ENCODE data around the gene ACSL3.
"Not testable (repeated sequence)": the region's sequence is repeated elsewhere in the genome, so short reads cannot be mapped to it uniquely, and the experiment has no call there.

The ACSL3 gene

DNA sequence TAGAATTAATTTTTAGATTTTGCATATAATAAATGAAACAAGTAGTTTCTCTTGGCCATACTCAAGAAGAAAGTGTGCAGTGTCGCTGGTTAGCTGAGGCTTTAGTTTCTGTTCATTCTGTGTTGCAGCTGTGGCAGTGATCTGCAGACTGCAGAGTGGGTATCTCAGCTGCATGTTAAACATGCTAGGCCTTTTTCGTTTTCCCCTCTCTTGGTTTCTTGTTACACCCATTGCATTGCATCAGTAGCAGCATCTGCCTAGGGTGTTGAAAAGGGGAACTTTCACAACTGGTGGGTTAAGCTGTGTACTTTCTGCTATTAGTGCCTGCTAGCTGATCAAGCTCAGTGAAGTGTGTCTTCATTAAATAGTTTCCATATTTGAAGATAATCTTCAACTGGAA is 51.3 kb downstream of the ACSL3 start:
- no peak for DNase-seq (ENCODE audit: low read depth)

DNA sequence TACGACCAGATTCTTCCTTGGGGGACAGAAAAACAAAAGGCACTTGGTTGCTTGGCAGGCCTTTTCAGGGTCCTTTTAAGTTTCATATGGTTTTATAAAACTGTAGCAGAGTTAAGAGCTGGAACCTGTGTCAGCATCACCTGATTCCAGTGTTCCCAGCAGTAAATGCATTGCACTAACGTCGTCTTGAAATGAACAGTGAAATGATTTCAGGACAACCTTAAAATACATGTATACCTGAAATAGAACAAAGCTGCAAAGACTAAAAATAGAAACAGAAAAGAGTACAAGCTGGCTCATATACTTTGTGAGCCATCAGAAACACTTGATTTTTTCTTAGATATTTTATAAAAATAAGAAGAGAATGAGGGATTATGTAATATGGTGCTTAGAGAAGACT is 51.9 kb downstream of the ACSL3 start:
- no peak for DNase-seq (ENCODE audit: low read depth)

DNA sequence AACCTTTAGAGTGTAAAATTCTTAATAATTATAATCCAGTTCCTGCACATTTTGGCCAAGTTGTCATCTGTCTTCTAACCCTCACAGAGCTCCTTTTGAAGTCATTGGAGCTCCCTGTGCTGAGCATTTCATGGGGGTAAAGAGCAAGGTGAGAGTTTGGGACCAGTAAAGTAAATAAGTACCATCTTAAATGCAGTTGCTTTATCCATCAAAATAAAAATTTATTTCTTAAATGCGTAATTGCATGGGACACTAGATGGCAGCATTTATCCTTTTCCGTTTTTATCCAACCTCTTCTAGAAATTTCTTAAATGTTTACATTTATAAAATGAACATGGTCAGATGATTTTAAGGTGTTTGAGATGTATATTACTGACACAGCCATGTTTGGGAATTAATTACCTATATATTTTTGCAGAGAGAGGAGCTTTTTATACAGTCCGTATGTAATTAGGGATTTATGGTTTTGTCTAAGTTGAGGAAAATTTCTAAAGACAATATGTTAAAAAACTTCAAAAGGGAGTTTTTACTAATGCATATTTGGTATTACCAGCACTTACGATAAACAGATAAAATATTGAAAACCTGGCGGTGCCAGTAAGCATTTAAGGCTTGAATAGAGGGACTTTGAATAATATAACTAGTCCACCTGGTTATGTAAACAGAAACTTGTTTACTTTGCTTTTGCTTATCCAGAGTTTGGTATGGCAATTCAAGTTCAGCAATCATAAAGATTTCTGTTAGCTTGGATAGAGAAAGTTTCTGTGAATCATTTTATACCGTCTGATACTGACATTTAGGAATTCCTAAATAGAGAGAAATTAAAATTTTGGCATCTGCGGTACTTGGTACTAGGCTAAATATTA is 54.5 kb downstream of the ACSL3 start:
- DNase-seq (ENCODE audit: low read depth), result peak; percentile 59

DNA sequence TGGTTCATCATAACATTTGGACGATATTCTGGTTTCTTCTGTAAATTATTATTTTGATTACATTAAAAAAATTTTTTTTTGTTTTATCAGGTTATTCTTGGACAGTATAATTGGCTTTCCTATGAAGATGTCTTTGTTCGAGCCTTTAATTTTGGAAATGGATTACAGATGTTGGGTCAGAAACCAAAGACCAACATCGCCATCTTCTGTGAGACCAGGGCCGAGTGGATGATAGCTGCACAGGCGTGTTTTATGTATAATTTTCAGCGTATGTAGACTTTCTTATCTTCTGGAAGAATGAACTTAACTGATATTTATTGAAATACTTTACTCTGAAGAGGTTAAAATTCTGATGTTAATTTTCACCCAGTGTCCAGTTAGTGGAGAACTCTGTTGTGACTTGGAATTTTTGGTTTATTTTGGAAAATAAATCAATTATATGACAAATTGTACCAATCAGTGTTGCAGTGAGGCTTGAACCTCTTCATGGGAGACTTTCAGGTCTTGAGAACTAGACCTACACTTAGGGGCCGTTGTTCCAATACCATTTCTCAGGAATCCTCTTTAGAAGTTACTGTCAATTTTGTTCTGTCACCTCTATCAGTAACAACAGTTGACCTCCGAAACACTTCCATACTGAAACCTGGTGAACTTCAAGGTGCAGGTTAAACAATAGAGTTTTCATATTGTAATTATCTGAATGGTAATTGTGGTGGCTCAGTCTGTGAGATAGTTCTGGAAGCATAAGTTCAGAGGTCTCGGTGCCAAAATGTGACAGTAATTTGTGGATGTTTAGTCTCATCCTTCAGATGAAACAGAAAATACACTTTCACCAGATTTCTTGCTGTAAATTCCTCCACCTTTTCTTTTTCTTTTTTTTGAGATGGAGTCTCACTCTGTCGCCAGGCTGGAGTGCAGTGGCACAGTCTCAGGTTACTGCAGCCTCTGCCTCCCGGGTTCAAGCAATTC is 55.7 kb downstream of the ACSL3 start:
- no peak for DNase-seq (ENCODE audit: low read depth)

DNA sequence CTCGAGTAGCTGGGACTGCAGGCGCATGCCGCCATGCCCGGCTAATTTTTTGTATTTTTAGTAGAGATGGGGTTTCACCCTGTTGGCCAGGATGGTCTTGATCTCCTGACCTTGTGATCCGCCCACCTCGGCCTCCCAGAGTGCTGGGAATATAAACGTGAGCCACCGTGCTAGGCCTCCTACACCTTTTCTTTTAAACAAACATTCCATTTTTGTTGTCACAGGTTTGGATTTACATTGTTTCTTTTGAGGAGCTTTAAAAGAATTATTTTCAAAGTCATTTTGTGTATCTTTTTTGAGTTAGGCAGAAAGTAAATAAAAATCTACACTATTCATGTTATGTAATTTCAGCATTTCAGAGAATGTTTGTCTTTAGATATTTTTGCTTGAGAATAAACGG is 56.4 kb downstream of the ACSL3 start:
- DNase-seq (ENCODE audit: low read depth), result not testable (repeated sequence)

DNA sequence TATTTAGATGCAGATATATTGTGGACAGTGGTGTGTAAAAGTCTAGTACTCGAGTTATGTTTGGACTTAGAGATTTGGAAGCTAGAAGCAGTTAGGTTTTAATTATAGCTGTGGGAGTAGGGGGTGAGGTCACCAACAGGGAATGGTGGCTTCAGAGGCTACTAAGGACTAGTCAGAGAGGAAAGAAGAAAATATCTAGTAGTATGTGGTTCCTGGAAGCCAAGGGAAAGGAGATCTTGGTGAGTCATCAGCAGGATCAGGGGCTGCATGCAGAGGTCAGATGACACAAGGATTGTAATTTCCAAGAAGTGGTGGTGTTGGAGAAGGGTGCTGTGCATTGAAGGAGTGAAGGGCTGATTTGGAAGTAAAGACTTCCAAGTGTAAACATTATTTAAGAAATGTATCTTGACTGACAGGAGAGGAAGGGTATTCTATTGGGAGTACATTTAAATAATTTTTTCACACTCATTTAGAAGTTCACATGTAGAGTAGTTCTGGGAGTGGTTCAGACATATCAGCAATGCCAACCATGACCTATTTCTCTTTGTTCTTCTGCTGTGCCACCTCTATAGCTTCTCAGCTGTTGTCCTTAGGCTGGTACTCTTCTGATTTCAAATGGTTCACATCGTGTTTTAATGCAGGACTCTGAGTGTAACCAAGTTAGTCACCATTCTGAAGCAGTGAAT is 59.1 kb downstream of the ACSL3 start:
- DNase-seq (ENCODE audit: low read depth), result peak; percentile 97

DNA sequence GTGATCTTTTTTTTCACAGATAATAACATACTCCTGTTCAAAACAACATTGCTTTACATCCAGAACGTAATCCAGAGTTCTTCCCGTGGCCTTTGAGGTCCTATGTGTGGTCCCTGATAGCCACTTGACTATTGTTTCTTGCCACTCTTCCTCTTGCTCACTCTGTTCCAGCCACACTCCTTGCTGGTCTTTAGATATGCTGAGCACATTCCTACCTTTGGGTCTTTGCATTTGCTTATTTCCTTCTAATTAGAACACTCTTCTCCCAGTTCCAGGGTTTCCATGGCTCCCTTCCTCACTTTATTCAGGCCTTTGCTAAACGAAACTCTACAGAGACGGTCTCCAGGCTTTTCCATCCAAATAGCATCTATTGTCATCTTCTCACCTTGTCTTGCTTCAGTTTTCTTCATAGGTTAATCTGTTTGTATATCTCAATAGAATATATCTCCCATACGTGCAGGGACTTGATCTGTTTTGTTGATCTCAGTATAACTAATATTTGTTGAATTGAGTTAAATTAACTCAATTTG is 59.9 kb downstream of the ACSL3 start:
- no peak for DNase-seq (ENCODE audit: low read depth)

DNA sequence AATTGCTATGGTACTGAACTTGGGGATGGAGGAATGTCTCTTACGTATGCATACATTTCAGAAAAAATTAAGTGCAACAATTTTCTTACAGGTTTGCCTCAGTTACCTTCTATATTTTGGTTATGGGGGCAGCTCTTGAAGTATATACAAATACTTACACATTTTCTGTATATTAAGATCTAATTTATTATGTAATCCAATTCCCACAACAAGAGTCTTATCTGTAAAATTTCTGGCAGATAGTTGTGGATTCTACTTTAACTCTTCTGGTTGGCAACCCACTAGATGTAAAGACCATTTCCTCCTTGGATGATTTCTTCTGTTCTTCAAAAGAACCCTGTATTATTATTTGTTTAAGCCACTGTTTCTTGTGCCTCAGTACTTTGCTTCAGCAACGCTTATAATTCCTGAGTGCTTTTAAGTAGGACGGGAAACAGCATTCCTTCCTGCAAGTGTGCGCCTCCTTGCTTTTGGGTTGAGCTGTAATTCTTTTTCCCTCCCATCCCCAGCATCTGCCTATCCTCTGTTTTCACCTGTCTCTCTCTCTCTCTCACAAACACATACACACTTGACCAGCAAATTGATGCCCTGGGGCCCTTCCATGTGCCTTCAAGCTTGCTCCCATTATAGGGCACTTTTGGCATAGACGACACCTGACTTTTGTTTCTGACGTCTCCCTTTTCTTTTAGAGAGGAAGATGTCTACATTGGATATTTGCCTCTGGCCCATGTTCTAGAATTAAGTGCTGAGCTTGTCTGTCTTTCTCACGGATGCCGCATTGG is 61.4 kb downstream of the ACSL3 start:
- DNase-seq (ENCODE audit: low read depth), result no peak

DNA sequence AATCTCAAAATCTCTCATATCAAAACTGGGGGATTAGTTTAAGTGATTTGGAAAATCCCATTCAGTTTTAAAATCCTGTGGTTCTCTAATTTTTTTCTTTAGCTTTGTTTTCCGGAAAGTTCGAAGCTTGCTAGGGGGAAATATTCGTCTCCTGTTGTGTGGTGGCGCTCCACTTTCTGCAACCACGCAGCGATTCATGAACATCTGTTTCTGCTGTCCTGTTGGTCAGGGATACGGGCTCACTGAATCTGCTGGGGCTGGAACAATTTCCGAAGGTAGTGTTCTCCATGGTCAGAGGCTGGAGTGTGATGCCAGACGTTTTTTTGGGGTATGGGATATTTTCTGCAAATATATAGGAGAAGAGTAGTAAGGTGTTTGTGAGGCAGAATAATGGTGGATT is 66.1 kb downstream of the ACSL3 start:
- DNase-seq (ENCODE audit: low read depth), result no peak

DNA sequence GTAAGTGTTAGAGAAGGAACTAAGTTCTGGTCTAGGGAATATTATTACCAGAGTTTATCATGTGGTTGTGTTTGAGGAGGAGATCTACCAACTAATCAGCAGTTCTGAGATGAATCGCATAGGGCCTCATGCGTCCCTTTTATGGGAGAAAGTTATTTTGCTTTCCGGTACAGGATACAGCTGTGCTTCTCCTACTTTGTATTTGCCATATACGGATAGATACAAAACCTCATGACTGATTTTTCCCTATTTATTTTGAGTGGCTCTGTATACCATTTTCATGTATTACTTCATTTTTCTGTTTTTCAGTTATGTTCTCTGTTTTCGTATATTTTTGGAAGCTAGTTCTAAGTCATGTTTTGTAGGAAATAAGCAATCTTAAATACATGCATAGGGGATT is 66.8 kb downstream of the ACSL3 start:
- DNase-seq (ENCODE audit: low read depth), result no peak

DNA sequence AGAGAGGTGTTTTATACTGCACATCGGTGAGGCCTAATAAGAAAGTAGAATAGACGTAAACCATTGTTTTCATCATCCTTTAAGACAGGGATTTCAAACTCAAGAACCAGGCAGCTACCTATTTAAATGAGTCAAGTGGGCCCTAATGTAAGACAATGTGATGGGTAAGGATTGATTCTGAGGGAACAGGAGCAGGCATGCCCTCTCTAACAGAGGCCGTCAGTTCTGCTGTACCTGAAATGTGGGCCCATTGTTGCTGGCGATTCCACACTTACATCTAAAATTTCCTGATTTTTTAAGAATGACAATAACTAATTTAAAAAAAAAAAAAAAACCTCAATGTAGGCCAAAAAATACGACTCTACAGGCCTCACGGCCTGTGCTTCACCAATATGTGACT is 67.5 kb downstream of the ACSL3 start:
- no peak for DNase-seq (ENCODE audit: low read depth)

DNA sequence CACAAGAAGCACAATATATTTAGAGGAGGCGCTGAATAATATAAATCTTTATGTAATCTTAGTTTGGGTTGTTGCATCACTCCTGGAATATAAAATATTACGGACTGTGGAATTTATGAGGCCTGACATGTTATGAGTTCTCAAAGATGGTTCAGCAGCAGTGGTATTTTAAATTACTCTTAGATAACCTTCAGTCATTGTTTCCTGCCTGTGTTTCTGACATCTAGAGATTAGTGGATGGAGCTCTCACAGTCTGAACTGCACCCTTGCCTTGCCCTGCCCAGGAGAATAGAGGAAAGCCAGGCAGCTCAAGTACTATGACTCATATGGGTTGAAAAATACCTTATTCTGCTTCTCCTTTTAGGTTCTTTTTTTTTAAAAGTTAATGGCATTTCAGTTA is 70.0 kb downstream of the ACSL3 start:
- DNase-seq (ENCODE audit: low read depth), result no peak

DNA sequence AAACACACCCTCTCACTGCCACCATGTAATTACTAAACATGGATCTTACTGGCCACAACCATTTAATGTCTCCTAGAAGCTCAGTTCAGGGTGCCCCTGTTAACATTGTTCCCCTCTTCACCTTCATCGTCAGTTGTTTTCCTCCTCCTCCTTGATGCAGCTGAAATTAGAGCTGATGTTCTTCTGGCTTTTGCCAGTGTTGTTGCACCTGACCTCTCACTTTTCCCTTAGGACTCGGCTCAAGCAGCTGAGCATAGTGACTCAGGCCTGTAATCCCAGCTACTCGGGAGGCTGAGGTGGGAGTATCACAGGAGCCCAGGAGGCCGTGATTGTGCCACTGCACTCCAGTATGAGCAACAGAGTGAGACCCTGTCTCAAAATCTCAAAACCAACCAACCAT is 70.8 kb downstream of the ACSL3 start:
- no peak for DNase-seq (ENCODE audit: low read depth)

DNA sequence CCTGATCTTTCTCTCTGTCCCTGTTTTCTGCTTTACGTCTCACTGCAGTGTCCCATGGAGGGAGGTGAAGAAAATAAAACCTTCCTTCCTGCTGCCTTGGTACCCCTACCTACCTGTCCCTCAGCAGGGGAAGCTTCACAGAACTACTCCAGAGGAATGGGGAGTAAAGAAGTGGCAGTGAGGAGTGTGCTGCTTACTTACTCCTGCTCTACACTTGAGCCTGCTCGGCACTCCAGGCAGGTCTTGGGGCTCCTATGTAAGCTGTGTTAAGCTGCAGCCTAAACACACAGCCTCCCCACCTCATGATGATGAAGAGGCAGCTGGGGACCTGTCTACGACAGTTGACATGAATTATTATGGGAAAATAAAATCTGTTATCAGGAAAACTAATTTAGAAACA is 72.6 kb downstream of the ACSL3 start:
- DNase-seq (ENCODE audit: low read depth), result no peak

DNA sequence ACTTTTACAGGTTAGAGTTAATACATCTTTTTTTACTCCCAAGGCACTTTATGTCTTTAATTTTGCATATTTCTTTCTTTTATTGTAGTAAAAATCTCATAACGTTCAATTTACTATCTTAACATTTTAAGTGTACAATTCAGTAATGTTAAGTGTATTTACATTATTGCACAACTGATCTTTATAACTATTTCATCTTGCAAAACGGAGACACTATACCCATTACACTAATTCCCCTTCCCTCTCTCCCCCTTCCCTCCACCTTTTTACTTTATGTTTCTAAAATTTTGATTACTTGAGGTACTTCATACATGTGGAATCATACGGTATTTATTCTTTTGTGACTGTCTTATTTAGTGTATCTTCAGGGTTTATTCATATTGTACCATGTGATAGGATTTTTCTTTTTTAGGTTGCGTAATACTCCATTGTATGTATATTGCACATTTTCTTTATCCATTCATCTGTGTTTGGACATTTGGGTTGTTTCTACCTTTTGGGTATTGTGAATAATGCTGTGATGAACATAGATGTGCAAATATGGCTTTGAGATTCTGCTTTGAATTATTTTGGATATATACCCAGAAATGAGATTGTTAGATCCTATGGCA is 75.0 kb downstream of the ACSL3 start:
- no peak for DNase-seq (ENCODE audit: low read depth)

DNA sequence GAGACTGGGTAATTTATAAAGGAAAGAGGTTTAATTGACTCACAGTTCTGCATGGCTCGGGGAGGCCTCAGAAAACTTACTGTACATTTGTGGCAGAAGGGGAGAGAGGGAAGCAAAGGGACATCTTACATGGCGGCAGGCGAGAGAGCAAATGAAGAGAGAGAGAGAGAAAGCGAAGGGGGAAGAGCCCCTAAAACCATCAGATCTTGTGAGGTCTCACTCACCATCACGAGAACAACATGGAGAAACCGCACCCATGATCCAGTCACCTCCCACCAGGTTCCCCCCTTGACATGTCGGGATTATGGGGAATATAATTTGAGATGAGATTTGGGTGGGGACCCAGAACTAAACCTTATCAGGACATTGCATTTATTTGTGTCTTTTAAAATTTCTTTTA is 75.9 kb downstream of the ACSL3 start:
- DNase-seq (ENCODE audit: low read depth), result no peak

DNA sequence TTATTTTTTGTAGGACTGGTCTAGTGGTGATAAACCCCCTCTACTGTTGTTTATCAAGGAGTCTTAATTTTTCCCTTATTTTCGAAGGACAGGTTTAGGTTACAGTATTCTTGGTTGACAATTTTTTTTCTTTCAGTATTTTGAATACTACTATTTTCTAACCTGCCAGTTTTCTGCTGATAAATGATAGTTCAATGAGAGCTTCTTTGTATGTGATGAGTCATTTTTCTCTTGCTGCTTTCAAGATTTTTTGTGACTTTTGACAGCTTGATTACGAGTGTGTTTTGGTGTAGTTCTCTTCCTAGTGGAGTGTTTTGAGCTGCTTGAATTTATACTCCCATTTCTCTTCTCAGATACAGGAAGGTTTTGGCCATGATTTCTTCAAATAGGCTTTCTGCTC is 77.5 kb downstream of the ACSL3 start:
- DNase-seq (ENCODE audit: low read depth), result peak; percentile 33

DNA sequence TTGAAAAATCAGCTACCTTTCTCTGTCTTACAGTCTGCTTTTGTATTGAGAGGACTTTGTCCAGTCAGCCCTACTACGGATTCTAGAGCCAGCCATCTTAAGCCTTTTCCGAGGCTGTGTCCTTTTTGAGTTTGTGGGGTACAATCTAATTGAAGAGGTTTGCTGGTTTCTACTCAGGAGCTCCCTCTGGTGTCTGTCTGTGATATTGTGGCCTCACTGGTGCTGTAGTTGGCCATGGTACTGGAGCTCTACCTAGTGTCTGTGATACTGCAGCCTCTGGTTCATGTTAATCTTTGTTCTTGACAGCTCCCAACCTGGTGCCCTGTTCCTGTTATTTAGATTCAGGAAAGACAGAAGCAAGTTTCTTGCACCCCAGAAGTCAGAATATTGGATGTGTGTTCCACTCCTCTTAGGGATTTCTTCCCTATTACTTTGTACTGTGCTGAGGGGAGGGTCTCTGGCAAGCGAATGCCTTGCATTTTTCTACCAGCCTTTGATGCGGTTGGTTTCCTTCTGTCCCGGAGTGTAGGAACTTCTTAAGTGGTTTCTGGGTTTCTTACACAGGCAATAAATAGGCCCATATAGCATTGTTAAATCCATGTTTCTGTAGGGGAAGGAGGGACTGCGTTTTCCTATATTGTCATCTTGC is 78.5 kb downstream of the ACSL3 start:
- DNase-seq (ENCODE audit: low read depth), result peak; percentile 85

DNA sequence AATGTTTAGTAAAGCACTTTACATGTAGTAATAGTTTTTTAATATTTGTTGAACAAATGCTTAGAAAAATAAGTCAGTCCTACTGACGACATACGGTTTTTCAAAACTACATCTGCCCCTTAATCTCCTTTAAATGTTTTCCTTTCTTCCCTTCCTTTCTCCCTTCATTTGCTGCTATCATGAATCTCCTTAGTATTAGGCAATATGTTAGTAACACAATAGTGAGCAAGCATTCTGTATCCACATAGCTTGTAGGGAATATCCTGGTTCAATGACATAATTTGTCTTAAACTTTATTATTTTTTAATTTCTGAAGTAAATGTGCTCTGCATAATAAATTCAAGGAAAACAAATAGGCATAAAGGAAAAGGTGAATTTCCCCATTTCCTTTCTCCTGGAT is 79.1 kb downstream of the ACSL3 start:
- DNase-seq (ENCODE audit: low read depth), result no peak

DNA sequence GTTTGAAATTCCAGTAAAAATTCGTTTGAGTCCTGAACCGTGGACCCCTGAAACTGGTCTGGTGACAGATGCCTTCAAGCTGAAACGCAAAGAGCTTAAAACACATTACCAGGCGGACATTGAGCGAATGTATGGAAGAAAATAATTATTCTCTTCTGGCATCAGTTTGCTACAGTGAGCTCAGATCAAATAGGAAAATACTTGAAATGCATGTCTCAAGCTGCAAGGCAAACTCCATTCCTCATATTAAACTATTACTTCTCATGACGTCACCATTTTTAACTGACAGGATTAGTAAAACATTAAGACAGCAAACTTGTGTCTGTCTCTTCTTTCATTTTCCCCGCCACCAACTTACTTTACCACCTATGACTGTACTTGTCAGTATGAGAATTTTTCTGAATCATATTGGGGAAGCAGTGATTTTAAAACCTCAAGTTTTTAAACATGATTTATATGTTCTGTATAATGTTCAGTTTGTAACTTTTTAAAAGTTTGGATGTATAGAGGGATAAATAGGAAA is 80.7 kb downstream of the ACSL3 start:
- peak; percentile 84 for DNase-seq (ENCODE audit: low read depth)

Measured in ELR (cell line).